ENCODE data around the gene IL1RL2. TPM values are rescaled to one million over a fixed set of nuclear protein-coding genes. Genes with fewer than 3 reads are reported as not detected.
A peak's percentile ranks its signal among the peaks of the same experiment; 100 is the strongest.

IL1RL2 gene
- 1 to 10 TPM in 3 of 4 donors, under 1 TPM in 1; 1.00 to 1.4 (median 1.2) TPM for polyA plus RNA-seq (ENCODE audit: insufficient read length in 4 of 4)

- no peak for DNase-seq (ENCODE audit: low read depth in 4 of 4, low spot score in 3 of 4)
Measured at GRCh38 chr2:102186791-102187495, at the start of gene IL1RL2. Gene IL1RL2, plus strand, starts transcription at chr2:102187023. Its CDS starts 845 bp downstream, at chr2:102187868.

- DNase-seq (ENCODE audit: low read depth in 4 of 4, low spot score in 3 of 4): no peak
Measured at GRCh38 chr2:102137138-102137537, 49.7 kb upstream of the IL1RL2 start.

GRCh38 chr2:102138331-102138730 lies 48.5 kb upstream of the IL1RL2 start:
- DNase-seq (ENCODE audit: low read depth in 4 of 4, low spot score in 3 of 4): no peak

- DNase-seq (ENCODE audit: low read depth in 4 of 4, low spot score in 3 of 4): no peak
Measured at GRCh38 chr2:102139851-102140250, 47.0 kb upstream of the IL1RL2 start.

GRCh38 chr2:102140377-102140776 lies 46.4 kb upstream of the IL1RL2 start:
- no peak for DNase-seq (ENCODE audit: low read depth in 4 of 4, low spot score in 3 of 4)

- peak in 1 of 4 donors; percentile 53 for DNase-seq (ENCODE audit: low read depth in 4 of 4, low spot score in 3 of 4)
Measured at GRCh38 chr2:102141011-102141943, 45.5 kb upstream of the IL1RL2 start.

GRCh38 chr2:102141970-102142828 lies 44.6 kb upstream of the IL1RL2 start, which contains the start of gene IL1R1:
Gene IL1R1, plus strand, starts transcription at chr2:102142746. Its CDS starts 14,979 bp downstream, at chr2:102157725.
- DNase-seq (ENCODE audit: low read depth in 4 of 4, low spot score in 3 of 4): peak in 3 of 4 donors; percentile 60 to 73 (median 65)

GRCh38 chr2:102142829-102143449 lies 43.9 kb upstream of the IL1RL2 start:
- peak in 1 of 4 donors; percentile 34 for DNase-seq (ENCODE audit: low read depth in 4 of 4, low spot score in 3 of 4)

GRCh38 chr2:102143450-102143985 lies 43.3 kb upstream of the IL1RL2 start:
- no peak for DNase-seq (ENCODE audit: low read depth in 4 of 4, low spot score in 3 of 4)

GRCh38 chr2:102144128-102144527 lies 42.7 kb upstream of the IL1RL2 start:
- no peak for DNase-seq (ENCODE audit: low read depth in 4 of 4, low spot score in 3 of 4)

GRCh38 chr2:102145107-102145506 lies 41.7 kb upstream of the IL1RL2 start:
- DNase-seq (ENCODE audit: low read depth in 4 of 4, low spot score in 3 of 4): no peak

- no peak for DNase-seq (ENCODE audit: low read depth in 4 of 4, low spot score in 3 of 4)
Measured at GRCh38 chr2:102145934-102146333, 40.9 kb upstream of the IL1RL2 start.

- DNase-seq (ENCODE audit: low read depth in 4 of 4, low spot score in 3 of 4): no peak
Measured at GRCh38 chr2:102147935-102148334, 38.9 kb upstream of the IL1RL2 start.

GRCh38 chr2:102149243-102149642 lies 37.6 kb upstream of the IL1RL2 start:
- no peak for DNase-seq (ENCODE audit: low read depth in 4 of 4, low spot score in 3 of 4)

GRCh38 chr2:102149644-102150455 lies 37.0 kb upstream of the IL1RL2 start:
- DNase-seq (ENCODE audit: low read depth in 4 of 4, low spot score in 3 of 4): no peak

- DNase-seq (ENCODE audit: low read depth in 4 of 4, low spot score in 3 of 4): no peak
Measured at GRCh38 chr2:102154364-102154763, 32.5 kb upstream of the IL1RL2 start.

GRCh38 chr2:102154946-102155702 lies 31.7 kb upstream of the IL1RL2 start:
- DNase-seq (ENCODE audit: low read depth in 4 of 4, low spot score in 3 of 4): no peak

Data from right renal pelvis (tissue), 4 donors.